ENCODE results near the gene LRCOL1.

The LRCOL1 gene

GRCh38 chr12:132619071-132619385, 8.6 kb upstream of the LRCOL1 start:
- no peak for DNase-seq (ENCODE audit: low spot score)

- DNase-seq (ENCODE audit: low spot score): no peak
These were observed 8.3 kb upstream of the LRCOL1 start, which contains the start of gene P2RX2 for GRCh38 chr12:132618683-132619043. P2RX2 (plus strand) TSS chr12:132618776; CDS start chr12:132618817, 41 bp downstream.

DNA sequence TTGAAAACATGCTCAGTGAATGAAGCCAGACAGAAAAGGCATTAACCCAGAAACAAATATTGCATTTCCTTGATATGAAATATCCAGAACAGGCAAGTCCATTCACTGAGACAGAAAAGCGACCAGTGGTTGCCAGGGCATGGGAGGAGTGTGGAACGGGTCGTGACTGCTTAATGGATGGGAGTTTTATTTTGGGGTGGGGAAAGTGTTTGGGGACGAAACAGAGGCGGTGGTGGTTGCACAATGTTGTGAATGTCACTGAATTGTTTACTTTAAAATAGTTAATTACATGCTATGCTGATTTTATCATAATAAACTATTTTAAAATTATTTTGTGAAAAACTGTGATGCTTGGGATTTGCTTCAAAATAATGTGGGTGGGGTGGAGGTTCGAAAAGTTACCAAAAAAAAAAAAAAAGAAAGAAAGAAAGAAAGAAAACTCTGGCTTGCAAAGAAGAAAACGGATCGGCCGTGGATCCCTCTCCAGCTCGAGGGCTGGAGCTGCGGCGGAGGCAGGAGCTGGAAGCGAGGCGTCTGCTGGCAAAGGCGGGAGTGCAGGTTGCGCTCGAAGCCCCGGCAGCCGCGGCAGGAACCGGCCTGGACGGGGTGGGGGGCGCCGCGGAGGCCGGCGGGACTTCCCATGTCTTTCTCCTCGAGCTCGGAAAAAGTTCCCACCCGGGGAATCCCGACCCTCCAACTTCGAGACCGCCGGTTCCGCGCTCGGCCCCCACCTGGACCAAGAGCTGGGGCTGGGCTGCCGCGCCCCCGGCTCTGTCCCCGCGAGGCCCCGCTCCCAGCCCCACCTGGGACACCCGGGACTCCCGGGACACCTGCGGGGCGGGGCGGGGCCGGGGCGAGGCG, 7.7 kb upstream of the LRCOL1 start:
- no peak for DNase-seq (ENCODE audit: low spot score)

GRCh38 chr12:132617135-132617701, 6.8 kb upstream of the LRCOL1 start:
- no peak for DNase-seq (ENCODE audit: low spot score)

DNA sequence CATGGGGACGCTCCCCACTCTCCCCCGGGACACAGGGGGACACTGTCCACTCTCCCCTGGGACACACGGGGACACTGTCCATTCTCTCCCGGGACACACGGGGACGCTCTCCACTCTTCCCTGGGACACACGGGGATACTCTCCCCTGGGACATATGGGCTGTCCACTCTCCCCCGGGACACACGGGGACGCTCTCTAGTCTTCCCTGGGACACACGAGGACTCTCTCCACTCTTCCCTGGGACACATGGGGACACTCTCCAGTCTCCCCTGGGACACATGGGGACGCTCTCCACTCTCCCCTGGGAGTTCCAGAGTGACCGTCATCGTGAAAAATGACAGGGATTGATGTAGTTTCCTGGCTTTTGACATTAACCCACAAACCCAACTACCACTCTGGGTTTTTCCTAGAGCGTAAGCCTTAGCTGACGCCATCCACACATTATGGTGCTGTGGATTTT, 5.2 kb upstream of the LRCOL1 start:
- DNase-seq (ENCODE audit: low spot score): no peak

GRCh38 chr12:132614861-132615578, 4.6 kb upstream of the LRCOL1 start:
- peak; percentile 76 for DNase-seq (ENCODE audit: low spot score)

- no peak for DNase-seq (ENCODE audit: low spot score)
These were observed 3.6 kb upstream of the LRCOL1 start for GRCh38 chr12:132614029-132614428.

- no peak for DNase-seq (ENCODE audit: low spot score)
These were observed 1.2 kb upstream of the LRCOL1 start for GRCh38 chr12:132611620-132612019.

DNA sequence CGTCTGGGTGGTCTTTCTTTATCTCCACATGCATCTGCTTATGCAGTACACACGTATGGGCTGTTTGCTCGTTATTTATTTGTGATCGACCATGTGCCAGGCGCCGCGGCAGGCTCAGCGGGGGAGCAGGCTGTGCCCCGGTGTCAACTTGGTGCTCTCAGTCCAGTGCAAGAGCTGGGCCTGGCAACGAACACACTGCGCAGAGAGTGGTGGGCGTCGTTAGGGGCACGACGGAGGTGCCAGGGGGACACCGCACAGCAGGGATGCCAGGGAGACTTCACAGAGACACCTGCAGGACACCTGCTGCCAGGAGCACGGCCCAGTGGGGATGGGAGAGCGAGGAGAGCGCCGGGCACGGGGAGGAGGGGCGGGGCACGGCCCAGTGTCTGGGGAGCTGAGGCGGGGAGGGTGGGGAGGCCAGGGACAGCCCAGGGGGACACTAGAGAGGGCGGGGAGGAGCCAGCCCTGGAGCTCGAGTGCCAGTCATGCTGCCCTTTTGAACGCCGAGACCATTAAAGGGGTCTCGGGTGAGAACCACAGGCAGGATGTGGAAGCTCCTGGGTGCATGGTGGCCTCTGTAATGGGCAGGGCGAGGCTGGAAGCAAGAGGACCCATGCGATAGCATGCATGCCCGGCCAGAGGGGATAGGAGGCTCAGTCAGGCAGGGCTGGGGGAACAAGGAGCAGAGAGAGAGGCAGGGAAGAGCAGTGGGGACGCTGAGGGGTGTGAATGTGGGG, 652 bp upstream of the LRCOL1 start:
- DNase-seq (ENCODE audit: low spot score): no peak

DNA sequence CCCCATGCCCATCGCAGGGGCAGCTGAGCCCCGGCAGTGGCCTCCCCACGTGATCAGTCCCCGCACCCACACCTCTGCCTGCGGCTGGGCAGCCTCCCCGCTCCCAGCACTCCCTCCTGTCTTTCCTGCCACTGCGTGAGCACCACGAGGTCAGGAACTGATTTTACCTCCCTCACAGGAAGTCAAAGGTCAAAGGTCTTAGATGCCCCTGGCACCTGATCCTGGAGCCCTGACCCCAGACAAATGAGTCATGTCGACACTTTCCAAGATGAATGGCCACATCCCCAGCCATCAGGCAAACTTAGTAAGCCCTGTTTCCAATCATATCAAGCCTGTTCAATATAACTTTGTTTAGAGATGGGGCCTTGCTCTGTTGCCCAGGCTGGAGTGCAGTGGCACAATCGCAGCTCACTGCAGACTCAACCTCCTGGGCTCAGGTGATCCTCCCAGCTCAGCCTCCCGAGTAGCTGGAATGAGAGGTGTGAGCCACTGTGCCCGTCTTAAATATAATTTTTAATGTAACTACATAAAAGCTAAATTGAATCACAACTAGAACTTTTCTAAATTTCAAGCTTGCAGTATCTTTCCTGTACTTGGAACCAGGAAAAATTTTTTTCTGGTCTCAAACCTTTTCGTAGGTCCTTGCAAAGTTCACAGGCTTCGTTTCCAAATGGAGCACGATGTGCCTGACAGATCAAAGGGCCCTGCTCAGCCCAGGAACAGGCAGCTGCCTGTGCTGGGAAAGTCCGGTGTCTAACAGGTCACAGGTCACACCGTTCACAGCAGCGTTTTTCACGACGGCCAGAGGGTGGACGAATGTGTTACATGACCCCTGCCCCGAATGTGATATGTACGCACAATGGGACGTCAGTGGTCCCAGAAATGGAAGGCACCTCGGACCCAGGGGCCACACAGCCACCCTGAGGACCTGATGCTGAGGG, 1.9 kb downstream of the LRCOL1 start:
- no peak for DNase-seq (ENCODE audit: low spot score)

DNA sequence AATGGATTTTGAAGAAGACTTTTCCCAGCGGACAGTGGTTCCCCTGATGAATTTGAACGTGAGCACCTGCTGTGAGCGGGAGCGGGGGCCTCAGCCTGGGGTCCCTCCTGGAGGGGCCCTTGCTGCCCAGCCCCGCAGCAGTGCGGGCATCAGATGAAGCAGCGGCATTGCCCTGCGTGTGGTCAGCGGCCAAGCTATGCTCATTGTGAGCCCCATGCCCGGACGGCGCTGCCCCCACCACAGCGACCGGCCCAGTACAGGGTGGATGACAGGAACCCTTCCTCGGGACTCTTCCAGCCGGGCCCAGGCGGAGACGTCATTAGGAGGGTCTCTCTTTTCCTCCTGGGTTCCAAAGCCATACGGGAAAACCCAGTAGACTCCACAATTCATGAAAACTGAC, 3.5 kb downstream of the LRCOL1 start:
- DNase-seq (ENCODE audit: low spot score): no peak

DNA sequence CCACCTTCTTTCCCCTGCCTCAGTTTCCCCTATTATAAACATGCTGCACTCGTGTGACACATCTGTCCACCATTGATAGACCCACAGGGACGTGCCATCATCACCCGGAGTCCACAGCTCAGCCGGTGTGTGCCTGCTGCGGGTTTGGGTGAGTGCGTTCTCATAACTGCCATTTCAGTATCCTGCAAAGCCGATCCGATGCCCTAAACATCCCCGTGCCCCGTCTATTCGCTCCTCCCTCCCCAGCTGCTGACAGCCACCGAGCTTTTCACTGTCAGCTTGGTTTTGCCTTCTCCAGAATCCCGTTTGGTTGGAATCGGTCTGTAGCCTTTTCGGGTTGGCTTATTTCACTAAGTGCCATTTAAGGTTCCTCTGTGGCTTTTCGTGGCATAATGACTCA, 3.9 kb downstream of the LRCOL1 start:
- no peak for DNase-seq (ENCODE audit: low spot score)

DNA sequence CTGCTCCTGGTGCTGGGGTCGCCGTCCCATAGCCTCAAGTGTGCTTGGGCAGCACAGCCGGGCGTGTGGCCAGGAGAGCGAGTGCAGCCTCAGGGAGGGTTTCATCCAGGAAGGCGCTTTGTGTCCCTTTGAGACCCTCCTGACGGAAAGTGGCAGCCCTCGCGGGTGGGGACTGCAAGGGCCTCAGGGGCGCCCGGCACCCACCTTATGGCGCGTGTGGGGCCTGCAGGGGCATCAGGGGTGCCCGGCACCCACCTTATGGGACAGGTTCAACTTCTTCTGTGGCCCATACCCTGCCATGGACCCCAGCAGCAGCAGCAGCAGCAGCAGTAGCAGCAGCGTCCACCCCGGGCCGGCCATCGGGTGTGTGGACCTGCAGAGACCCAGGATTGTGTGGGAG, 4.5 kb downstream of the LRCOL1 start:
- DNase-seq (ENCODE audit: low spot score): no peak

DNA sequence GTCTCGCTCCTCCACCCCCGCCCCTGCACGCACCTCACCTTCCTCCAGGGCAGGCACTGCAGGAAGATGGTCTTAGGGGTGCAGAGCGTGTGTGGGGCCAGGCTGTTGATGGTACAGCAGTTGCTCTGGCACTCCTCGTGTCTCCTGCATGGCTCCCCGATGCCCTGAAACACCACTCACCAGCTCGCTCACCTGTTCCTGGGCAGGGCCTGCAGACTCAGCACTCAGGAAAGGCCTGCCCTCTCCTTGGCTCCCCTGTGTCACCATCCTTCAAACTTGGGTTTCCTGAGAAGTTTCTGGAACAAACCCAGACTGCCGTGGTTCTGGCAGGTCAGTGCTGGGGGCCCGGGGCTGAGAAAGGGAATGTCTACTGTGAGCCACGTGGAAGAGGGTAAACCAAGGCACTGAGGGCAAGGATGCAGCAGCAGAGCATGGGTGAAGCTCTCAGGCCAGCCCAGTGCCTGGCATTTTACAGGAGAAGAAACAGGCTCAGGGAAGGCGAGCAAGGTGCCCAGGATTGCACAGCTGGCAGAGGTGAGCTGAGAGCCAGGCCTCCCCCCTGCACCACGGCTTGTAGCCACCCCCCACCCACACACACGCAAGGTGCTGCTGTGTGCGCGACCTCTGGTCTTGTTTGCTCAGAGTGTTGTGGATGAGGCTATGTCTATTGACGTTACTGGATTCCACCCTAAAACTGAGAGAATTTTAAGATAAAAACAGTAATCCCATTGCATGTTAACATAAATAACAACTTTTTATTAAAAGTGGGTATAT, 5.5 kb downstream of the LRCOL1 start:
- no peak for DNase-seq (ENCODE audit: low spot score)

GRCh38 chr12:132604151-132604618, 6.2 kb downstream of the LRCOL1 start:
- DNase-seq (ENCODE audit: low spot score): no peak

DNA sequence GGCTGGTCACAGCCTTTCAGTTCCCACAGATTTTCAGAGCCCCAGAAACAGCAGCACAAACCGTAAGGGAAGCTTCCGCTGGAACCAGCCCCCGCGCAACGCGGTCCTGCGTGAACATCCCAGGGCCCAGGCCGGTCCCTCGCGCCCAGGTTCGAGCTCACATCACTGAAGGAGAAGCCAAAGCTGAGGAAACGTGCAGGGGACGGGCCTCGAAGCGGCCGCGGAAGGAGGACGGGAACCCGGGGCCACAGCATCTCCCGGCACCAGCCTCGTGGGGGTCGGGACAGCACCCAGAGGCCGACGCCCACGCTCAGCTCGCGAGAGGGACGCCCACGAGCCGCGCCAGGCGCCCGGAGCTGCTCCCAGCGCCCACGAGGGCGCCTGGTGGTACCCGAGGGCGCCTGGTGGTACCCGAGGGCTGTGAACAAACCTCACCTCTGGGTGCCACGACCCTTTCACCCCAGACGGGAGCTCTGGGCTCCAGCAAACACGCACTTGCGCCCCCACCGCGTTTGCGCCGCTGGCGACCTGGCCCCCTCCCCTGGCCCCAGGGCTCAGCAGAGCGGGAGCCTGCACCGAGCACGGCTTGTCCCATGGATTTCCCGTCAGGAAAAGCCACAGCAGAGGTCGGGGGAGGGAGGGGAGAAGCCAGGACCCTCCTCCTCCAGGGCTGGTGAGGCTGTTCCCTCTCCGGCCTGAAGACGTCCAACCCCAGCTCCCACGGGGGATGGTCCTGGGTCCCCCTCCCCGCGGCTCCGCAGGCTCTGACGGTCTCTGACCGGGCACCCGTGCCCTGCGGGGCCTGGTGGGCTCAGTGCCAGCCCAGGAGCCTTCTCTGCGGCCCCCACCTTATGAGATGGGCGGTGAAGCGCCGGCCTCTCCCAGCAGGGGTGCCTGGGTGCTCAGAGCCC, 6.9 kb downstream of the LRCOL1 start:
- no peak for DNase-seq (ENCODE audit: low spot score)

DNA sequence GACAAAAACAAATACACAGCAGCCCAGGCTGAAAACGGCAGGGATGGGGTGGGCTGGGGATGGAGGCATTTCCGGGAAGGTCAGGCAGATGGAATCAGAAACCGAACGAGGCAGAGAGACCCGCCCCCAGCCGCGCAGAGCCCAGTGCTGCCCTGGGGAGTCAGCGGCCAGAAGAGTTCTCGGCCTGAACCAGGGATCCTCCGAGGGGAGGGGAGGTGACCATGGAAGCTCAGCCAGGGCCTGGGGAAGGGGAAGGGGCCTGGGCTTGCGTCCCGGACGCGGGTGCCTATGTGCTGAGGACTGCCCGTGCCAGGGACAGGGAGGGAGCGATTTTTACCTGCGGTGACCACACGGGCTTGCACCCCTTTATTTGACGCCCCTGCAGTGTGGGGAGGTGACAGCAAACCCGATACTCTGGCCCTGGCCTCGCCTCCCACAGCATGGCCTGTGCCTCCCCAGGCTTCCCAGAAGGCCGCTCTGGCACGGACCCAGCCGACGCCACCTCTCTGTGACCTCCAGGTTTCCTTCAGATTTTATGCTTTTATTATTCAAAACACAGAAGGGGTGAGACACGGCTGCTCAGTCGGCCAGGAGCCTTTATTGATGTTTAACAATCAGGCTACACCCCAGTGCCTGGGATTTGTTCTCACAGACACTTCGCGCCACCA, 7.7 kb downstream of the LRCOL1 start:
- no peak for DNase-seq (ENCODE audit: low spot score)

DNA sequence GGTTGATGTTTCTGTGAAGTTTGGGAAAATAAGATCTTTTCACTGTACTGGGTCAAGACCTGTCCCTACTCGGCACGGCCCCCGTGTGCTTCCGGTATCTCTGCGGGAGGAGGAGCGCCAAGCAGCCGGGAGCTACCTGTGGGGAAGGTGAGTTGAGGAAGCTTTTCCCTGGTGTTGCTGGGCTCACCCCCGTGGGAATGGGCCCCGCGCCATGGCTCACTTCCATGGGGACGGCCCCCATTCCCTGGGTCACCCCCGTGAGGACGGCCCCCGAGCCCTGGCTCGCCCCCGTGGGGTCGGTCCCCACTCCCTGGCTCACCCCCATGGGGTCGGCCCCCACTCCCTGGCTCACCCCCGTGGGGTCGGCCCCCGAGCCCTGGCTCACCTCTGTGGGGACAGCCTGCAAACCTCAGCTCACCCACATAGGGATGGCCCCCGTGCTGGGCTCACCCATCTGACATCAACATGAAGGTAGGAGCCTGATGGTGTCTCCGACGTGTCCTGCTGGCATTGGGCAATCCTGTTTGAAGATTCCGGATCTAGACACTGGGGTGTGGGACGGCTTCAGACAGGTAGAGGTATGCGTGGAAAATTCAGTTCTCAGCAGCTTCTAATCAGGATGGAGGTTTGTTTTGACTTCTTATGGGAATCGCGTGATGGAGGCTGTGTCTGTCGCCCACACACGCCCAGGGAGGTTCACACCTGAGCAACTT, 9.1 kb downstream of the LRCOL1 start:
- DNase-seq (ENCODE audit: low spot score): no peak

Measured in CD4-positive, alpha-beta T cell treated with Interleukin-2 at 100 ng/mL for 4 hours (primary cell).